Measurements from ENCODE around the gene CDH2. TPM values are rescaled to one million over a fixed set of nuclear protein-coding genes. Genes with fewer than 3 reads are reported as not detected.

Gene CDH2
- total RNA-seq, 1 experiment from 2014 or later: 14.6 TPM

- no peaks in the 10 kb centered on the region for H3K9me3 Mint-ChIP-seq (ENCODE audit: unreplicated experiment)
- TF ChIP-seq CTCF (IDR thresholded peaks at IDR 0.05; ENCODE audit: unreplicated experiment): no peak
- H3K4me3 Mint-ChIP-seq (ENCODE audit: unreplicated experiment): no peak overlapping the region
- no peaks in the 10 kb centered on the region for H3K36me3 Mint-ChIP-seq (ENCODE audit: insufficient read depth, unreplicated experiment)
- intact Hi-C loops (cut with micrococcal nuclease): no loop called here
- no peaks in the 10 kb centered on the region for H3K27me3 Mint-ChIP-seq (ENCODE audit: insufficient read depth, unreplicated experiment)
- no TSS peak for BruUV-seq (replicated peaks)
- ChIA-PET CTCF (interaction anchor here (0.6 kb wide), 1 partner anchor 1629 kb away, joined by 3 read pairs; no protein-coding TSS in a partner anchor), POLR2A (no interaction called here)
- H3K27ac Mint-ChIP-seq (ENCODE audit: low read depth, unreplicated experiment): no peak overlapping the region
- no peaks in the 10 kb centered on the region for H3K4me1 Mint-ChIP-seq (ENCODE audit: insufficient read depth, unreplicated experiment)
- DNase-seq (ENCODE audit: unreplicated experiment): no peak
Measured at GRCh38 chr18:28074076-28074475, 102.9 kb downstream of the CDH2 start.

- Mint-ChIP-seq H3K27me3 (ENCODE audit: insufficient read depth, unreplicated experiment) (no peaks in the 10 kb centered on the region), H3K36me3 (ENCODE audit: insufficient read depth, unreplicated experiment) (no peaks in the 10 kb centered on the region), H3K9me3 (ENCODE audit: unreplicated experiment) (no peaks in the 10 kb centered on the region), H3K27ac (ENCODE audit: low read depth, unreplicated experiment) (no peak overlapping the region), H3K4me3 (ENCODE audit: unreplicated experiment) (no peak overlapping the region), H3K4me1 (ENCODE audit: insufficient read depth, unreplicated experiment) (no peaks in the 10 kb centered on the region)
- TF ChIP-seq CTCF (IDR thresholded peaks at IDR 0.05; ENCODE audit: unreplicated experiment): no peak
- DNase-seq (ENCODE audit: unreplicated experiment): no peak
- intact Hi-C loops (cut with micrococcal nuclease): no loop called here
- ChIA-PET POLR2A (no interaction called here), CTCF (no interaction called here)
- BruUV-seq (replicated peaks): no TSS peak
Measured at GRCh38 chr18:28073658-28074057, 103.3 kb downstream of the CDH2 start.

- intact Hi-C loops (cut with micrococcal nuclease): no loop called here
- Mint-ChIP-seq H3K9me3 (ENCODE audit: unreplicated experiment) (no peaks in the 10 kb centered on the region), H3K4me3 (ENCODE audit: unreplicated experiment) (no peak overlapping the region), H3K27me3 (ENCODE audit: insufficient read depth, unreplicated experiment) (no peaks in the 10 kb centered on the region), H3K4me1 (ENCODE audit: insufficient read depth, unreplicated experiment) (no peaks in the 10 kb centered on the region), H3K36me3 (ENCODE audit: insufficient read depth, unreplicated experiment) (no peaks in the 10 kb centered on the region), H3K27ac (ENCODE audit: low read depth, unreplicated experiment) (no peak overlapping the region)
- CTCF ChIA-PET: no interaction called here
- POLR2A ChIA-PET: no interaction called here
- BruUV-seq (replicated peaks): no TSS peak
- no peak for TF ChIP-seq CTCF (IDR thresholded peaks at IDR 0.05; ENCODE audit: unreplicated experiment)
- DNase-seq (ENCODE audit: unreplicated experiment): no peak
Measured at GRCh38 chr18:28071199-28071598, 105.7 kb downstream of the CDH2 start.

- no peaks in the 10 kb centered on the region for H3K36me3 Mint-ChIP-seq (ENCODE audit: insufficient read depth, unreplicated experiment)
- TF ChIP-seq CTCF (IDR thresholded peaks at IDR 0.05; ENCODE audit: unreplicated experiment): no peak
- H3K27me3 Mint-ChIP-seq (ENCODE audit: insufficient read depth, unreplicated experiment): no peaks in the 10 kb centered on the region
- DNase-seq (ENCODE audit: unreplicated experiment): no peak
- intact Hi-C loops (cut with micrococcal nuclease): no loop called here
- no peaks in the 10 kb centered on the region for H3K9me3 Mint-ChIP-seq (ENCODE audit: unreplicated experiment)
- no TSS peak for BruUV-seq (replicated peaks)
- H3K27ac Mint-ChIP-seq (ENCODE audit: low read depth, unreplicated experiment): no peak overlapping the region
- no peak overlapping the region for H3K4me3 Mint-ChIP-seq (ENCODE audit: unreplicated experiment)
- H3K4me1 Mint-ChIP-seq (ENCODE audit: insufficient read depth, unreplicated experiment): no peaks in the 10 kb centered on the region
- ChIA-PET POLR2A (no interaction called here), CTCF (interaction anchor here (0.7 to 0.9 kb wide), 2 partner anchors 244 to 289 kb away, joined by 3 read pairs; no protein-coding TSS in a partner anchor)
Measured at GRCh38 chr18:28068207-28068606, 108.7 kb downstream of the CDH2 start.

Data from MCF 10A (cell line).